Endothelial cell of umbilical vein (primary cell): ENCODE data around the gene IFNG-AS1. TPM values are rescaled to one million over a fixed set of nuclear protein-coding genes. Genes with fewer than 3 reads are reported as not detected.

Source experiments
- BruUV-seq: library from RNA; stranded (reverse); fragments of 400-500 nt; replicated peaks from 2 replicates; lab custom pipeline; 2021; lab: Mats Ljungman, UMichigan
- CTCF ChIA-PET: fragments of 300-600, 350-600 bp; sonication (Branson Sonifier 250); formaldehyde crosslinking; loops from one replicate; lab custom pipeline; 2021; ENCODE audit warnings: antibody characterized with exemption, inconsistent platforms; lab: Charles Lee
- POLR2A ChIA-PET: fragments of 300-600, 350-600 bp; sonication (Branson Sonifier 250); formaldehyde crosslinking; loops from one replicate; lab custom pipeline; 2021; ENCODE audit warnings: antibody characterized with exemption, inconsistent platforms; lab: Charles Lee
- DNase-seq: peaks from one replicate; pipeline ENCODE4 v3.0.0-alpha.2; 2011; ENCODE audit warnings: low read depth, low spot score
- FAIRE-seq: peaks from 2 replicates; lab custom pipeline; 2011; peaks lifted over from hg19 to GRCh38; lab: Jason Lieb, UNC
- H2AFZ ChIP-seq: 2 replicates; pipeline ENCODE4 v1.6.0; 2012; ENCODE audit warnings: low read depth, low read length, control low read depth, inconsistent platforms
- H3K27ac ChIP-seq: 2 replicates; pipeline ENCODE4 v1.5.1; 2011; ENCODE audit warnings: low read depth, mild to moderate bottlenecking, control low read depth, low read length, moderate library complexity; ENCODE audit not compliant: insufficient read depth
- H3K27me3 ChIP-seq, 2 experiments: 2 replicates each; pipeline versions ENCODE4 v1.6.0 to v1.6.1; 2011; ENCODE audit warnings: low read length in 2 of 2, mixed read lengths in 1 of 2; ENCODE audit not compliant: control insufficient read depth in 2 of 2, insufficient read depth in 2 of 2
- H3K36me3 ChIP-seq, 2 experiments: 2 replicates in 1 of 2; 3 replicates in 1 of 2; pipeline ENCODE4 v1.5.1; 2011; ENCODE audit warnings: low read length in 2 of 2, mild to moderate bottlenecking in 1 of 2, moderate library complexity in 1 of 2; ENCODE audit not compliant: control insufficient read depth in 2 of 2, insufficient read depth in 2 of 2; ENCODE audit errors: extremely low read depth in 1 of 2
- H3K4me1 ChIP-seq: 3 replicates; pipeline ENCODE4 v1.5.1; 2011; ENCODE audit warnings: mild to moderate bottlenecking, low read length; ENCODE audit not compliant: control insufficient read depth, insufficient read depth; ENCODE audit errors: extremely low read depth
- H3K4me2 ChIP-seq: 2 replicates; pipeline ENCODE4 v1.6.1; 2011; ENCODE audit warnings: low read length, control low read depth, mixed read lengths; ENCODE audit not compliant: insufficient read depth
- H3K4me3 ChIP-seq, 3 experiments: fragments of 200-600 bp in 1 of 3; sonication (generic), shearing (Covaris generic) in 1 of 3; replicated peaks in 1 of 3; 2 replicates each; pipeline ENCODE4 v1.5.1; 2011 to 2016; ENCODE audit warnings: control low read depth in 3 of 3, low read length in 3 of 3, mild to moderate bottlenecking in 2 of 3, inconsistent platforms in 1 of 3, low read depth in 1 of 3, moderate library complexity in 1 of 3; ENCODE audit not compliant: insufficient read depth in 1 of 3
- H3K79me2 ChIP-seq: 2 replicates; pipeline ENCODE4 v1.6.0; 2012; ENCODE audit warnings: low read length, inconsistent platforms; ENCODE audit not compliant: control insufficient read depth, insufficient read depth
- H3K9ac ChIP-seq: replicated peaks from 2 replicates; pipeline ENCODE3; 2011; ENCODE audit warnings: low read length, control low read depth; ENCODE audit not compliant: insufficient read depth; ENCODE audit errors: extremely low read depth
- H3K9me1 ChIP-seq: replicated peaks from 3 replicates; pipeline ENCODE4 v1.6.0; 2011; ENCODE audit warnings: mild to moderate bottlenecking, low read length; ENCODE audit not compliant: control insufficient read depth, insufficient read depth; ENCODE audit errors: extremely low read depth
- H3K9me3 ChIP-seq: replicated peaks from 2 replicates; pipeline ENCODE4 v1.5.1; 2012; ENCODE audit warnings: low read length, inconsistent platforms; ENCODE audit not compliant: control insufficient read depth, insufficient read depth
- H4K20me1 ChIP-seq: replicated peaks from 2 replicates; pipeline ENCODE3; 2011; ENCODE audit warnings: mild to moderate bottlenecking, low read length; ENCODE audit not compliant: control insufficient read depth, insufficient read depth; ENCODE audit errors: extremely low read depth
- EZH2 ChIP-seq: IDR thresholded peaks from 2 replicates; pipeline ENCODE4 v1.6.1; 2012; ENCODE audit warnings: borderline replicate concordance, low read depth, mild to moderate bottlenecking, moderate library complexity, low read length, inconsistent platforms; ENCODE audit not compliant: severe bottlenecking
- FOS ChIP-seq: IDR thresholded peaks from 2 replicates; pipeline ENCODE4 v1.6.1; 2011; ENCODE audit warnings: mild to moderate bottlenecking, low read length, moderate library complexity, borderline replicate concordance; ENCODE audit not compliant: insufficient read depth
- GATA2 ChIP-seq: IDR thresholded peaks from 2 replicates; pipeline ENCODE4 v1.7.0; 2011; ENCODE audit warnings: low read depth, mild to moderate bottlenecking, moderate library complexity, mixed read lengths, low read length; ENCODE audit not compliant: insufficient read length, insufficient read depth
- JUN ChIP-seq: IDR thresholded peaks from 2 replicates; pipeline ENCODE4 v1.6.1; 2011; ENCODE audit warnings: borderline replicate concordance, low read depth; ENCODE audit not compliant: insufficient read length, insufficient read depth
- MYC ChIP-seq: IDR thresholded peaks from one replicate; pipeline ENCODE4 v1.6.1; 2011; ENCODE audit warnings: mild to moderate bottlenecking, low read depth, low read length
- POLR2A ChIP-seq: IDR thresholded peaks from 2 replicates; pipeline ENCODE4 v1.6.1; 2012; ENCODE audit warnings: low read depth, mild to moderate bottlenecking, control low read depth, low read length
- POLR2AphosphoS5 ChIP-seq: IDR thresholded peaks from 2 replicates; pipeline ENCODE4 v1.6.1; 2012; ENCODE audit warnings: low read depth, mild to moderate bottlenecking, control low read depth, low read length, moderate library complexity; ENCODE audit not compliant: insufficient read depth
- dilution Hi-C: fragments of 300-500 bp; cut with MboI; formaldehyde crosslinking; loops from one replicate; pipeline ENCODE4 v1.15.0; 2019; ENCODE audit warnings: low sequenced_read_pairs; ENCODE audit not compliant: extremely low pct_ligation_motif_present
- intact Hi-C: fragments of 100-400 bp; cut with micrococcal nuclease; formaldehyde crosslinking; loops from one replicate; pipeline ENCODE4 v1.10.0; 2022
- polyA plus RNA-seq, 4 experiments: library from polyadenylated mRNA; depleted of rRNA in 3 of 4; stranded (reverse) in 3 of 4; unstranded in 1 of 4; fragments of >200 nt; gene quantifications; 2 replicates each; pipeline versions ENCODE4 v1.2.1 to v1.2.3, GENCODE V29; 2011 to 2012; ENCODE audit warnings: missing spikeins in 1 of 4
- total RNA-seq: library from RNA; stranded (reverse); gene quantifications from 2 replicates; pipeline ENCODE4 v1.2.3, GENCODE V29; 2021
- TF ChIP-seq, protein P1 (sequence below), 2 donors: IDR thresholded peaks; 1 replicate in 1 of 2; 2 replicates in 1 of 2; pipeline ENCODE4 v1.5.1; 2011; ENCODE audit warnings: low read length in 2 of 2, mild to moderate bottlenecking in 2 of 2, moderate library complexity in 2 of 2, control low read depth in 1 of 2, inconsistent platforms in 1 of 2, low read depth in 1 of 2; ENCODE audit not compliant: insufficient read depth in 1 of 2; ENCODE audit errors: extremely low read depth in 1 of 2
- TF ChIP-seq, protein P2 (sequence below): IDR thresholded peaks from 2 replicates; pipeline ENCODE4 v1.6.1; 2011; ENCODE audit not compliant: insufficient read depth, insufficient read length

Gene IFNG-AS1
- total and polyA plus RNA-seq, 2 donors (not counting 3 experiments of a cell fraction or from before 2014, with no cell fraction given) = not detected

DNA sequence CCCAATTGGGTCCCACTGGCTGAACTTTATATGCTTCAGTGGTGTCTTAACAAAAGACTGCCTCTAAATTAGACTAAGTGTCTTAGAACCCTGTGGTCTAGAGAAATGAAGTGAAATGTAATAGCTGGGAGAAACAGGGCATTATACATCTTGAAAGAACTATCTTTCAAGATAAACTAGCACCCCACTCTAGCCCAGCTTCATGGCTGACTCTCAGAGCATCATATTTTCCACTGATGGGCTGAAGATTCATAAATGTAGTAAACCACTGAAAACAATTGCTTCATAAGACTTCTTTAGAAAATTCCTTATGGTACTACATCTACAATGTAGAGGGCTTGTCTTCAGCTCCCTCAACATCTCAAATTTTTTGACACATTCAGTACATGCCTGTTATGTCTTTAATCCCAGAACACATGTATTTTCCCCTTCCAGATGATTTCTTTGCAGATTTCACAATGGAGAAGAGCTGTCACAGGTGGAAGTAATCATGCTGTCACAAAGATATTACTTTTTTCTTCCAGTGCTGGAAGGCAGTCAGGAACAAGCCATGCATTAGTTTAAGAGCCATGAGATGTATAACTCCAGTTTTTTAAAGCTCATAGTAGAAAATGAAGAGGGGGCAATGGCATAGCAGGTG is 48.5 kb downstream of the IFNG-AS1 start:
- H3K9ac ChIP-seq = no peak overlapping the region
- no peak for FAIRE-seq
- H3K79me2 ChIP-seq = no peaks in the 10 kb centered on the region
- no peaks in the 10 kb centered on the region for H3K9me3 ChIP-seq
- H3K4me1 ChIP-seq = no peaks in the 10 kb centered on the region
- H3K27me3 ChIP-seq = no peaks in the 10 kb centered on the region
- H2AFZ ChIP-seq = no peak overlapping the region
- H3K36me3 ChIP-seq = no peaks in the 10 kb centered on the region
- CTCF ChIA-PET = interaction anchor here (2.2 kb wide), 1 partner anchor 681 kb away, joined by 6 read pairs; no protein-coding TSS in a partner anchor
- H3K27ac ChIP-seq = no peak overlapping the region
- no peaks in the 10 kb centered on the region for H4K20me1 ChIP-seq
- TF ChIP-seq POLR2A (no peak), JUN (no peak), GATA2 (no peak), EZH2 (no peak), POLR2AphosphoS5 (no peak), FOS (no peak), MYC (no peak)
- TF ChIP-seq, protein P1, sequence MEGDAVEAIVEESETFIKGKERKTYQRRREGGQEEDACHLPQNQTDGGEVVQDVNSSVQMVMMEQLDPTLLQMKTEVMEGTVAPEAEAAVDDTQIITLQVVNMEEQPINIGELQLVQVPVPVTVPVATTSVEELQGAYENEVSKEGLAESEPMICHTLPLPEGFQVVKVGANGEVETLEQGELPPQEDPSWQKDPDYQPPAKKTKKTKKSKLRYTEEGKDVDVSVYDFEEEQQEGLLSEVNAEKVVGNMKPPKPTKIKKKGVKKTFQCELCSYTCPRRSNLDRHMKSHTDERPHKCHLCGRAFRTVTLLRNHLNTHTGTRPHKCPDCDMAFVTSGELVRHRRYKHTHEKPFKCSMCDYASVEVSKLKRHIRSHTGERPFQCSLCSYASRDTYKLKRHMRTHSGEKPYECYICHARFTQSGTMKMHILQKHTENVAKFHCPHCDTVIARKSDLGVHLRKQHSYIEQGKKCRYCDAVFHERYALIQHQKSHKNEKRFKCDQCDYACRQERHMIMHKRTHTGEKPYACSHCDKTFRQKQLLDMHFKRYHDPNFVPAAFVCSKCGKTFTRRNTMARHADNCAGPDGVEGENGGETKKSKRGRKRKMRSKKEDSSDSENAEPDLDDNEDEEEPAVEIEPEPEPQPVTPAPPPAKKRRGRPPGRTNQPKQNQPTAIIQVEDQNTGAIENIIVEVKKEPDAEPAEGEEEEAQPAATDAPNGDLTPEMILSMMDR (IDR thresholded peaks at IDR 0.05; ENCODE audit: extremely low read depth in 1 of 2, insufficient read depth in 1 of 2, low read depth in 1 of 2, low read length in 2 of 2) = no peak
- TF ChIP-seq, protein P2, sequence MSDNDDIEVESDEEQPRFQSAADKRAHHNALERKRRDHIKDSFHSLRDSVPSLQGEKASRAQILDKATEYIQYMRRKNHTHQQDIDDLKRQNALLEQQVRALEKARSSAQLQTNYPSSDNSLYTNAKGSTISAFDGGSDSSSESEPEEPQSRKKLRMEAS = no peak
- H3K9me1 ChIP-seq = no peaks in the 10 kb centered on the region
- no peak overlapping the region for H3K4me3 ChIP-seq
- no peak for DNase-seq
- dilution Hi-C loops = no loop called here
- POLR2A ChIA-PET = no interaction called here
- H3K4me2 ChIP-seq = no peak overlapping the region
- BruUV-seq = no TSS peak
- intact Hi-C loops = no loop called here
